DMS53 treated with DMSO at 0.1 percent for 48 hours (cell line): ENCODE measurements around the gene TP53TG3E.
"Not testable (repeated sequence)": the region's sequence is repeated elsewhere in the genome, so short reads cannot be mapped to it uniquely, and the experiment has no call there.

Experiments
- DNase-seq: peaks from one replicate; lab custom pipeline; 2025; ENCODE audit not compliant: unreplicated experiment; lab: John Stamatoyannopoulos, UW

The TP53TG3E gene

GRCh38 chr16:33304006-33304405 lies at the start of gene TP53TG3E:
Gene TP53TG3E (plus strand): TSS chr16:33304306. CDS start chr16:33304374, 68 bp downstream.
- not testable (repeated sequence) for DNase-seq

- not testable (repeated sequence) for DNase-seq
These were observed 32.3 kb downstream of the TP53TG3E start for GRCh38 chr16:33336226-33337012.

- not testable (repeated sequence) for DNase-seq
These were observed 33.8 kb downstream of the TP53TG3E start for GRCh38 chr16:33337627-33338542.

GRCh38 chr16:33338543-33338951 lies 34.4 kb downstream of the TP53TG3E start:
- not testable (repeated sequence) for DNase-seq

GRCh38 chr16:33339093-33340061 lies 35.3 kb downstream of the TP53TG3E start:
- not testable (repeated sequence) for DNase-seq
